ENCODE results near the gene KDM4E. TPM values are rescaled to one million over a fixed set of nuclear protein-coding genes. Genes with fewer than 3 reads are reported as not detected.

KDM4E gene
- total RNA-seq, 2 experiments from 2014 or later = not detected

DNA sequence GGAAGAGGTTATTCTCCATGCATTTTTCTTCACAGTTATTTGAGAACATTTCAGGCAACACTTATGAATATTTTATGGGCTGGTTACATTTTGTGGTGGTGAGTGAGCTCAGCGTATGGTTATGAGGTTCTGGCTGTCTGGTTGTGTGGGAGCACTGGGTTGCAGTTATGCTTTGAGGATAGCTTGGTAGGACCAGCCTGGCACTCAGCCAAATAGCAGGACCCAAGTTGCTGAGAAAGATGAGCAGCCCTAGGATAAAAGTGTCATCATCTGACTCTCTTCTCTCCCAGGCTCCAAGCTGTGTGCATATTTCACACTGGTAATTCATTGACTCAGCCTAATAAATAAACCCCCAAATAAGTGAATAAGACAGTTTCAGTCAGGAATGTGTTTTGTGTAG is 33.6 kb downstream of the KDM4E start:
- DNase-seq = no peak

GRCh38 chr11:95059046-95059445 is 34.0 kb downstream of the KDM4E start:
- ChIA-PET POLR2A (interaction anchor here (4.6 kb wide), 1 partner anchor 9 kb away, joined by 22 read pairs; the partner anchor contains the start of gene SRSF8), CTCF (no interaction called here)
- Mint-ChIP-seq H3K27me3 (peaks cover 22% of the 10 kb centered on the region), H3K9me3 (no peaks in the 10 kb centered on the region), H3K36me3 (ENCODE audit: low read depth) (no peaks in the 10 kb centered on the region), H3K4me1 (no peaks in the 10 kb centered on the region), H3K27ac (no peak overlapping the region), H3K4me3 (no peak overlapping the region)
- no peak for DNase-seq

More for the DNA sequence above, 33.6 kb downstream of the KDM4E start:
- Mint-ChIP-seq H3K4me3 (no peak overlapping the region), H3K27me3 (peaks cover 26% of the 10 kb centered on the region), H3K4me1 (no peaks in the 10 kb centered on the region), H3K27ac (no peak overlapping the region), H3K9me3 (no peaks in the 10 kb centered on the region), H3K36me3 (ENCODE audit: low read depth) (no peaks in the 10 kb centered on the region)
- ChIA-PET POLR2A (interaction anchor here (4.6 kb wide), 1 partner anchor 9 kb away, joined by 22 read pairs; the partner anchor contains the start of gene SRSF8), CTCF (no interaction called here)

GRCh38 chr11:95065336-95065735 is 40.3 kb downstream of the KDM4E start:
- H3K4me3 Mint-ChIP-seq = no peak overlapping the region
- no peak overlapping the region for H3K27ac Mint-ChIP-seq
- ChIA-PET POLR2A (interaction anchor here (0.6 to 11.4 kb wide), 2 partner anchors 26 to 73 kb away, joined by 3 to 253 read pairs; partner anchors contain the start of gene ENDOD1), CTCF (interaction anchor here (9.3 kb wide), 1 partner anchor 26 kb away, joined by 167 read pairs; the partner anchor contains the start of gene ENDOD1)
- DNase-seq = no peak
- peaks cover 8% of the 10 kb centered on the region for H3K36me3 Mint-ChIP-seq (ENCODE audit: low read depth)
- H3K27me3 Mint-ChIP-seq = peaks cover 11% of the 10 kb centered on the region
- peaks cover 17% of the 10 kb centered on the region for H3K4me1 Mint-ChIP-seq
- no peaks in the 10 kb centered on the region for H3K9me3 Mint-ChIP-seq

DNA sequence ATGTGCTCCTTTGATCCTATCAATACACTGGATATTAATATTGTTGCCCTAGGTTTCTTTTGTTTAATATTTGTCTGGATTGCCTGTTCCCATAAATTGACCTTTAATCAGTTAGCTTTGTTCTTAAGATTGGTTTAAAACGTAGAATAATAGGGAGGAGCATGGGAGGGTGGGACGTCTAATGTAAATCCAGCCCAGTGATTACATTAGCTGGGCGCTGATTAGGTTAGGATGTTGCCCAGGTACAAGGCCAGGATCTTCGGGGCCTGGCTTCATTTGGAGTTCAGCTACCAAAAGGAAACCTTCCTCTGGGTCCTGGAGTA is 41.6 kb downstream of the KDM4E start, which contains the start of gene SRSF8:
SRSF8 (plus strand) TSS at position 204 of the 323 bp plus-strand sequence. CDS start 308 bp downstream, outside the sequence.
- no peak for DNase-seq
- H3K4me1 Mint-ChIP-seq = peaks cover 25% of the 10 kb centered on the region
- CTCF ChIA-PET = interaction anchor here (0.6 to 9.3 kb wide), 24 partner anchors 9 to 1276 kb away, joined by 3 to 167 read pairs (median 7); partner anchors contain the start of genes CEP57, CWC15, ENDOD1 and FAM76B
- H3K27me3 Mint-ChIP-seq = peaks cover 6% of the 10 kb centered on the region
- POLR2A ChIA-PET = interaction anchor here (0.7 to 11.4 kb wide), 23 partner anchors 9 to 1326 kb away, joined by 3 to 253 read pairs (median 7); partner anchors contain the start of genes ANKRD49, C11orf54, CCDC82 and CEP57
- H3K36me3 Mint-ChIP-seq (ENCODE audit: low read depth) = peaks cover 14% of the 10 kb centered on the region
- peak within 1 kb of the TSS; percentile 94 for H3K27ac Mint-ChIP-seq
- H3K9me3 Mint-ChIP-seq = no peaks in the 10 kb centered on the region
- H3K4me3 Mint-ChIP-seq = peak within 1 kb of the TSS; percentile 92

DNA sequence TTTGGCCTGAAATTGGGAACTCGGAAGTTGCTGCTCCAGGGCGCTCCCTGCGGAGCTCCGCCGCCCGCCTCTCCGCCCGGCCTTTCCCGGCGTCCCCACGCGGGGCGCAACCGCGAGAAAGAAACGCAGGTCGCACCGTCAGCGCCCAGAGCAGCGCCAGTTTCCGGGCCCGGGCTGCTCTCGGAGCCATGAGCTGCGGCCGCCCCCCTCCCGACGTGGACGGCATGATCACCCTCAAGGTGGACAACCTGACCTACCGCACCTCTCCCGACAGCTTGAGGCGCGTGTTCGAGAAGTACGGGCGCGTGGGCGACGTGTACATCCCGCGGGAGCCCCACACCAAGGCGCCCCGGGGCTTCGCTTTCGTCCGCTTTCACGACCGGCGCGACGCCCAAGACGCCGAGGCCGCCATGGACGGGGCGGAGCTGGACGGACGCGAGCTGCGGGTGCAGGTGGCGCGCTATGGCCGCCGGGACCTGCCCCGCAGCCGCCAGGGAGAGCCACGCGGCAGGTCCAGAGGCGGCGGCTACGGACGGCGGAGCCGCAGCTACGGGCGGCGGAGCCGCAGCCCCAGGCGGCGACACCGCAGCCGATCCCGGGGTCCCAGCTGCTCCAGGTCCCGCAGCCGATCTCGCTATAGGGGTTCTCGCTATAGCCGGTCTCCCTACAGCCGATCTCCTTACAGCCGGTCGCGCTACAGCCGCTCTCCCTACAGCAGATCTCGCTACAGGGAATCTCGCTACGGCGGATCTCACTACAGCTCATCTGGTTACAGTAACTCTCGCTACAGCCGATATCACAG is 42.2 kb downstream of the KDM4E start:
- peak overlapping the region; percentile 94 for H3K27ac Mint-ChIP-seq
- peaks cover 14% of the 10 kb centered on the region for H3K36me3 Mint-ChIP-seq (ENCODE audit: low read depth)
- peak overlapping the region; percentile 92 for H3K4me3 Mint-ChIP-seq
- ChIA-PET CTCF (interaction anchor here (0.6 to 9.3 kb wide), 27 partner anchors 9 to 1275 kb away, joined by 3 to 167 read pairs (median 5); partner anchors contain the start of genes CEP57, CWC15, ENDOD1 and FAM76B), POLR2A (interaction anchor here (0.5 to 11.4 kb wide), 42 partner anchors 9 to 1326 kb away, joined by 3 to 253 read pairs (median 4); partner anchors contain the start of genes ANKRD49, C11orf54, CCDC82 and CEP57)
- peak; percentile 76 for DNase-seq
- H3K27me3 Mint-ChIP-seq = peaks cover under 1% of the 10 kb centered on the region
- no peaks in the 10 kb centered on the region for H3K9me3 Mint-ChIP-seq
- H3K4me1 Mint-ChIP-seq = peaks cover 25% of the 10 kb centered on the region

DNA sequence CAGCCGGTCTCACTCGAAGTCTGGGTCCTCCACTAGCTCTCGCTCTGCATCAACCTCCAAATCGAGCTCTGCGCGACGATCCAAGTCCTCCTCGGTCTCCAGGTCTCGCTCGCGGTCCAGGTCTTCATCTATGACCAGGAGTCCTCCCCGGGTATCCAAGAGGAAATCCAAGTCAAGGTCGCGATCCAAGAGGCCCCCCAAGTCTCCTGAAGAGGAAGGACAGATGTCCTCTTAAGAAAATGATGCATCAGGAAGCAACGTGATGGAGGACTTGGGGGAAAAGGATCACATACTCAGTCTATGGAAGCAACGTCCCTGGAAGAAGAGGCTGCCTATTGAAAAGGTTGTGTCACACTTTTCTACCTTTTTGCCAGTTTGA is 42.8 kb downstream of the KDM4E start:
- peak overlapping the region; percentile 92 for H3K4me3 Mint-ChIP-seq
- H3K36me3 Mint-ChIP-seq (ENCODE audit: low read depth) = peaks cover 14% of the 10 kb centered on the region

DNA sequence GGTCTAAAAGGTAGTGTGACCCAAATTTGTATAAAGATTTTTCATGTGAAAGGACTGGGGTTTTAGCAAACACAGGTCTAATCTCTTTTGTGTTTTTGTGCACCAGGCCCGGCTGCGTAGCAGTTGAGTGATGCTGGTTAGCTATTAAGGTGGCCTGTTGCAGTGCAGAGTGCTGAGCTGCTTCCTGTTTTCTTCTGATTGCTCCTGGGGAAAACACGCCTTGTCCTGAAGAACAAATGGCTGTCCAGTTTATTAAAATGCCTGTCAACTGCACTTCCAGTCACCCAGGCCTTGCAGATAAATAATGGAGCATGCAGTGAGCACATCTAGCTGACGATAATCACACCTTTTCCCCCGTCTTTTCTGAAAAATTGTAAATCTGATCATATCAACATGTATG is 43.5 kb downstream of the KDM4E start:
- peak; percentile 83 for DNase-seq
- no peaks in the 10 kb centered on the region for H3K9me3 Mint-ChIP-seq
- H3K27ac Mint-ChIP-seq = peak overlapping the region; percentile 94
- no peaks in the 10 kb centered on the region for H3K27me3 Mint-ChIP-seq
- H3K4me3 Mint-ChIP-seq = peak overlapping the region; percentile 92
- CTCF ChIA-PET = interaction anchor here (0.6 to 9.3 kb wide), 13 partner anchors 12 to 723 kb away, joined by 3 to 167 read pairs (median 14); partner anchors contain the start of genes CEP57, CWC15, ENDOD1 and FAM76B
- peaks cover 14% of the 10 kb centered on the region for H3K36me3 Mint-ChIP-seq (ENCODE audit: low read depth)
- POLR2A ChIA-PET = interaction anchor here (1.0 to 11.4 kb wide), 24 partner anchors 9 to 1321 kb away, joined by 3 to 253 read pairs (median 8); partner anchors contain the start of genes CCDC82, CEP57, CWC15 and ENDOD1
- H3K4me1 Mint-ChIP-seq = peaks cover 25% of the 10 kb centered on the region

More for the DNA sequence above, 42.8 kb downstream of the KDM4E start:
- CTCF ChIA-PET = interaction anchor here (0.9 to 9.3 kb wide), 21 partner anchors 9 to 724 kb away, joined by 3 to 167 read pairs (median 7); partner anchors contain the start of genes CEP57, CWC15, ENDOD1 and FAM76B
- H3K27me3 Mint-ChIP-seq = no peaks in the 10 kb centered on the region
- no peaks in the 10 kb centered on the region for H3K9me3 Mint-ChIP-seq
- H3K4me1 Mint-ChIP-seq = peaks cover 25% of the 10 kb centered on the region
- POLR2A ChIA-PET = interaction anchor here (0.7 to 11.4 kb wide), 33 partner anchors 9 to 1327 kb away, joined by 3 to 253 read pairs (median 5); partner anchors contain the start of genes ANKRD49, C11orf54, CCDC82 and CEP57
- H3K27ac Mint-ChIP-seq = peak overlapping the region; percentile 94
- no peak for DNase-seq

DNA sequence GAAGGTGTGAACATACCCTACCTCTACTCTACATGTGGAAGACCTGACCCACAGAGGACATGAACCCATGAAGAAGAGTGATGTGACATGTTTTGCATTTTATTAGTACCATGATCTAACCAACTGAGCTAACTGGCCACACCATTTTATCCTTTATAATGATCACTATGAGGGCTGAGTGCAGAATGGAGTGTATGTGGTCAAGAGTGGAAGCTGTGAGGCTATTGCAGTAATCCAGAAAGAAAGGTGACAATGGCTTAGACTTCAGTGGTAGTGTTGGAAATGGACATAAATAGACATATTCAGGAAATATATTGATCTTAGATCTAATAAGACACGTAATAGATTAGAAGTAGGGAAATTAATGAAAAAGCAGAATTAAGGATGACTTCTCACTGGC is 45.4 kb downstream of the KDM4E start:
- CTCF ChIA-PET = interaction anchor here (0.6 to 9.3 kb wide), 10 partner anchors 10 to 635 kb away, joined by 3 to 167 read pairs (median 4); partner anchors contain the start of genes CWC15, ENDOD1 and KDM4D
- Mint-ChIP-seq H3K27ac (no peak overlapping the region), H3K4me1 (peaks cover 25% of the 10 kb centered on the region), H3K27me3 (no peaks in the 10 kb centered on the region), H3K9me3 (no peaks in the 10 kb centered on the region), H3K36me3 (ENCODE audit: low read depth) (peaks cover 14% of the 10 kb centered on the region), H3K4me3 (no peak overlapping the region)
- no peak for DNase-seq
- POLR2A ChIA-PET = interaction anchor here (1.0 to 11.4 kb wide), 5 partner anchors 10 to 720 kb away, joined by 3 to 253 read pairs (median 83); partner anchors contain the start of genes CEP57, ENDOD1 and FAM76B

GRCh38 chr11:95072948-95073347 is 47.9 kb downstream of the KDM4E start:
- Mint-ChIP-seq H3K9me3 (no peaks in the 10 kb centered on the region), H3K27ac (no peak overlapping the region)

GRCh38 chr11:95074792-95075563 is 49.9 kb downstream of the KDM4E start:
- Mint-ChIP-seq H3K4me1 (peaks cover 13% of the 10 kb centered on the region), H3K27me3 (no peaks in the 10 kb centered on the region), H3K27ac (no peak overlapping the region), H3K9me3 (no peaks in the 10 kb centered on the region), H3K36me3 (ENCODE audit: low read depth) (peaks cover 6% of the 10 kb centered on the region), H3K4me3 (no peak overlapping the region)
- DNase-seq = no peak
- ChIA-PET POLR2A (interaction anchor here (1.5 to 11.4 kb wide), 3 partner anchors 8 to 16 kb away, joined by 3 to 253 read pairs (median 10); partner anchors contain the start of genes ENDOD1 and SRSF8), CTCF (no interaction called here)

More at GRCh38 chr11:95072948-95073347, 47.9 kb downstream of the KDM4E start:
- DNase-seq = no peak
- POLR2A ChIA-PET = interaction anchor here (1.0 to 11.4 kb wide), 3 partner anchors 12 to 718 kb away, joined by 3 to 253 read pairs (median 5); partner anchors contain the start of genes CEP57 and ENDOD1
- H3K36me3 Mint-ChIP-seq (ENCODE audit: low read depth) = peaks cover 11% of the 10 kb centered on the region
- H3K27me3 Mint-ChIP-seq = no peaks in the 10 kb centered on the region
- peaks cover 24% of the 10 kb centered on the region for H3K4me1 Mint-ChIP-seq
- no peak overlapping the region for H3K4me3 Mint-ChIP-seq
- CTCF ChIA-PET = interaction anchor here (0.6 to 9.3 kb wide), 6 partner anchors 9 to 1149 kb away, joined by 3 to 167 read pairs (median 4); partner anchors contain the start of gene ENDOD1

DNA sequence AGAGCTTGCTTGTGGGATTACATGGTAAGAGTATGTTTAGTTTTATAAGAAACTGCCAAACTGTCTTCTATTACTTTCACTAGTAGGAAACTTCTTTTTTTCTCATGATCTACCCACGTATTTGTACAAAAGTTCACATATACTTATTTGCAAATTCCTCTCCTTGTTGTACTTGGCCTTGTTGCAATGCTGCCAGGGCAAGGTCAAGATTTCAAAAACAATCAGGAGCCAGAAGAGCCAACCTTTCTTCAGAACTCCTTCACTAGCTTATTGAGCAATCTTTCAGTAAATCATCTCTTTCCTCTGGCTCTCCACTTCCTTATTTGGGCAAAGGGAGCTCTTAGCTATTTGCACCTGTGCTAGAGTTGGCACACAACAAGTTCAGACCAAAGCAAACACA is 51.4 kb downstream of the KDM4E start:
- no peak for DNase-seq
- no peak overlapping the region for H3K4me3 Mint-ChIP-seq
- no peaks in the 10 kb centered on the region for H3K36me3 Mint-ChIP-seq (ENCODE audit: low read depth)
- H3K9me3 Mint-ChIP-seq = no peaks in the 10 kb centered on the region
- peaks cover 6% of the 10 kb centered on the region for H3K4me1 Mint-ChIP-seq
- ChIA-PET CTCF (interaction anchor here (1.3 to 3.2 kb wide), 2 partner anchors 9 to 13 kb away, joined by 4 to 14 read pairs; partner anchors contain the start of genes ENDOD1 and SRSF8), POLR2A (interaction anchor here (1.5 to 11.4 kb wide), 2 partner anchors 10 to 14 kb away, joined by 3 to 253 read pairs; partner anchors contain the start of genes ENDOD1 and SRSF8)
- H3K27ac Mint-ChIP-seq = no peak overlapping the region
- no peaks in the 10 kb centered on the region for H3K27me3 Mint-ChIP-seq
